ENCODE data around the gene SMIM11. TPM values are rescaled to one million over a fixed set of nuclear protein-coding genes. Genes with fewer than 3 reads are reported as not detected.
"Not testable (repeated sequence)": the region's sequence is repeated elsewhere in the genome, so short reads cannot be mapped to it uniquely, and the experiment has no call there.

The SMIM11 gene
- total RNA-seq, 1 experiment from 2014 or later, result 2.3 TPM

- H3K4me3 Mint-ChIP-seq; H3K9me3 Mint-ChIP-seq; H3K23ac ChIP-seq (ENCODE audit: insufficient read length, low read depth, low read length); H3K27ac Mint-ChIP-seq; H2AFZ ChIP-seq (ENCODE audit: low read length); H2BK5ac ChIP-seq (ENCODE audit: insufficient read length, low read length); H2AK5ac ChIP-seq (ENCODE audit: insufficient read length, low read length); H3K23me2 ChIP-seq (ENCODE audit: insufficient read length, low read depth, low read length, poor library complexity, severe bottlenecking); H3T11ph ChIP-seq (ENCODE audit: low read length); H4K20me1 ChIP-seq (ENCODE audit: control insufficient read depth, insufficient read depth, insufficient read length); H3K4me2 ChIP-seq (ENCODE audit: insufficient read depth, insufficient read length, low read length); H3K79me2 ChIP-seq (ENCODE audit: insufficient read depth, low read length); H3K14ac ChIP-seq (ENCODE audit: insufficient read depth, low read length); H3K27me3 Mint-ChIP-seq (ENCODE audit: low read depth); H2BK20ac ChIP-seq (ENCODE audit: low read depth, low read length, poor library complexity, severe bottlenecking); H4K5ac ChIP-seq (ENCODE audit: insufficient read length, low read depth, low read length); H3K27ac ChIP-seq (ENCODE audit: insufficient read length, low read depth, low read length); H4K8ac ChIP-seq (replicated peaks; ENCODE audit: insufficient read length, low read depth, low read length); H3K9me3 ChIP-seq (ENCODE audit: control insufficient read depth, low read depth, low read length); DNase-seq; H2BK120ac ChIP-seq (ENCODE audit: low read depth, low read length, poor library complexity, severe bottlenecking); H3K27me3 ChIP-seq (ENCODE audit: insufficient read depth, low read length); H3K56ac ChIP-seq (ENCODE audit: insufficient read length, low read depth, low read length); H3K79me1 ChIP-seq (ENCODE audit: insufficient read depth, low read depth, low read length, poor library complexity, severe bottlenecking); H4K91ac ChIP-seq (ENCODE audit: insufficient read length, low read depth, low read length); H2BK12ac ChIP-seq (ENCODE audit: insufficient read length, low read depth, low read length); H3K18ac ChIP-seq (ENCODE audit: insufficient read length, low read depth, low read length); H3K4me1 Mint-ChIP-seq; H2BK15ac ChIP-seq (ENCODE audit: low read depth, low read length); H3K4me1 ChIP-seq (ENCODE audit: insufficient read depth, low read length); H3K9ac ChIP-seq (ENCODE audit: extremely low read depth, insufficient read length, low read length); H3K36me3 Mint-ChIP-seq (ENCODE audit: insufficient read depth in 1 of 3, low read depth in 3 of 3); H3K4ac ChIP-seq (ENCODE audit: low read depth, low read length): not testable (repeated sequence)
- no CpG with 5 or more reads among the region's 6 CpGs for WGBS (ENCODE audit: extremely low coverage, insufficient read length, low lambda C conversion rate)
Measured at GRCh38 chr21:34406102-34406501, 30.8 kb downstream of the SMIM11 start.

- not testable (repeated sequence) for H3K27me3 ChIP-seq (ENCODE audit: insufficient read depth, low read length); H3K4me1 Mint-ChIP-seq; H2BK20ac ChIP-seq (ENCODE audit: low read depth, low read length, poor library complexity, severe bottlenecking); H3K79me2 ChIP-seq (ENCODE audit: insufficient read depth, low read length); H3K27ac Mint-ChIP-seq; H2BK120ac ChIP-seq (ENCODE audit: low read depth, low read length, poor library complexity, severe bottlenecking); H3T11ph ChIP-seq (ENCODE audit: low read length); H2BK5ac ChIP-seq (ENCODE audit: insufficient read length, low read length); H3K4ac ChIP-seq (ENCODE audit: low read depth, low read length); H3K36me3 Mint-ChIP-seq (ENCODE audit: insufficient read depth in 1 of 3, low read depth in 3 of 3); H3K23me2 ChIP-seq (ENCODE audit: insufficient read length, low read depth, low read length, poor library complexity, severe bottlenecking); DNase-seq; H3K9ac ChIP-seq (ENCODE audit: extremely low read depth, insufficient read length, low read length); H4K20me1 ChIP-seq (ENCODE audit: control insufficient read depth, insufficient read depth, insufficient read length); H3K18ac ChIP-seq (ENCODE audit: insufficient read length, low read depth, low read length); H3K9me3 ChIP-seq (ENCODE audit: control insufficient read depth, low read depth, low read length); H2AFZ ChIP-seq (ENCODE audit: low read length); H4K5ac ChIP-seq (ENCODE audit: insufficient read length, low read depth, low read length); H3K14ac ChIP-seq (ENCODE audit: insufficient read depth, low read length); H3K27ac ChIP-seq (ENCODE audit: insufficient read length, low read depth, low read length); H3K4me3 Mint-ChIP-seq; H4K91ac ChIP-seq (ENCODE audit: insufficient read length, low read depth, low read length); H3K9me3 Mint-ChIP-seq; H3K23ac ChIP-seq (ENCODE audit: insufficient read length, low read depth, low read length); H4K8ac ChIP-seq (replicated peaks; ENCODE audit: insufficient read length, low read depth, low read length); H3K79me1 ChIP-seq (ENCODE audit: insufficient read depth, low read depth, low read length, poor library complexity, severe bottlenecking); H3K27me3 Mint-ChIP-seq (ENCODE audit: low read depth); H2BK12ac ChIP-seq (ENCODE audit: insufficient read length, low read depth, low read length); H3K4me1 ChIP-seq (ENCODE audit: insufficient read depth, low read length); H3K4me2 ChIP-seq (ENCODE audit: insufficient read depth, insufficient read length, low read length); H2AK5ac ChIP-seq (ENCODE audit: insufficient read length, low read length); H2BK15ac ChIP-seq (ENCODE audit: low read depth, low read length); H3K56ac ChIP-seq (ENCODE audit: insufficient read length, low read depth, low read length)
- no CpG with 5 or more reads among the region's 2 CpGs for WGBS (ENCODE audit: extremely low coverage, insufficient read length, low lambda C conversion rate)
Measured at GRCh38 chr21:34406676-34407075, 31.4 kb downstream of the SMIM11 start.

All from H9 (cell line).